Body of pancreas (tissue), 4 donors: ENCODE measurements around the gene INPP5B.
"Not testable (repeated sequence)": the region's sequence is repeated elsewhere in the genome, so short reads cannot be mapped to it uniquely, and the experiment has no call there.

Experiments used
- POLR2A ChIP-seq, 3 donors: fragments of 450-650 bp; IDR thresholded peaks; one replicate each; pipeline ENCODE4 v1.6.1; 2016; ENCODE audit warnings: antibody characterized with exemption in 3 of 3, mild to moderate bottlenecking in 2 of 3
- TF ChIP-seq, protein P1 (sequence below), 7 experiments: fragments of 450-650 bp in 4 of 7; fragments of 200-600 bp in 3 of 7; sonication (generic) in 3 of 7; IDR thresholded peaks; one replicate each; pipeline ENCODE4 v1.5.1; 2016 to 2019; ENCODE audit warnings: antibody characterized with exemption in 7 of 7

DNA sequence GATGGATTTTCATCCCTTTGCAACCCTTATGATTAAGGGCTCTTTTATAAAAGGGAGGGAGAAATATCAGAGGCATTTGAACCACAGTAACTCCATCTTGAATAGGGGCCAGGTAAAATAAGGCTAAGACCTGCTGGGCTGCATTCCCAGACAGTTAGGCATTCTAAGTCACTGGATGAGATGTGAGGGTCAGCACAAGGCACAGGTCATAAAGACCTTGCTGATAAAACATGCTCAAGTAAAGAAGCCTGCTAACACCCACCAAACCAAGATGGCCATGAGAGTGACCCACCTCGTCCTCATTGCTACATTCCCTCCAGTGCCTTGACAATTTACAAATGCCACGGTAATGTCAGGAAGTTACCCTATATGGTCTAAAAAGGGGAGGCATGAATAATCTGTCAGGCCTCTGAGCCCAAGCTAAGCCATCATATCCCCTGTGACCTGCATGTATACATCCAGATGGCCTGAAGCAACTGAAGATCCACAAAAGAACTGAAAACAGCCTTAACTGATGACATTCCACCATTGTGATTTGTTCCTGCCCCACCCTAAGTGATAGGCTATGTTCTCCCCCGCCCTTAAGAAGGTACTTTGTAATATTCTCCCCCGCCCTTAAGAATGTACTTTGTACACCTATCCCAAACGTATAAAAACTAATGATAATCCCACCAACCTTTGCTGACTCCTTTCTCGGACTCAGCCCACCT lies 39.3 kb downstream of the INPP5B start:
- TF ChIP-seq, protein P1, sequence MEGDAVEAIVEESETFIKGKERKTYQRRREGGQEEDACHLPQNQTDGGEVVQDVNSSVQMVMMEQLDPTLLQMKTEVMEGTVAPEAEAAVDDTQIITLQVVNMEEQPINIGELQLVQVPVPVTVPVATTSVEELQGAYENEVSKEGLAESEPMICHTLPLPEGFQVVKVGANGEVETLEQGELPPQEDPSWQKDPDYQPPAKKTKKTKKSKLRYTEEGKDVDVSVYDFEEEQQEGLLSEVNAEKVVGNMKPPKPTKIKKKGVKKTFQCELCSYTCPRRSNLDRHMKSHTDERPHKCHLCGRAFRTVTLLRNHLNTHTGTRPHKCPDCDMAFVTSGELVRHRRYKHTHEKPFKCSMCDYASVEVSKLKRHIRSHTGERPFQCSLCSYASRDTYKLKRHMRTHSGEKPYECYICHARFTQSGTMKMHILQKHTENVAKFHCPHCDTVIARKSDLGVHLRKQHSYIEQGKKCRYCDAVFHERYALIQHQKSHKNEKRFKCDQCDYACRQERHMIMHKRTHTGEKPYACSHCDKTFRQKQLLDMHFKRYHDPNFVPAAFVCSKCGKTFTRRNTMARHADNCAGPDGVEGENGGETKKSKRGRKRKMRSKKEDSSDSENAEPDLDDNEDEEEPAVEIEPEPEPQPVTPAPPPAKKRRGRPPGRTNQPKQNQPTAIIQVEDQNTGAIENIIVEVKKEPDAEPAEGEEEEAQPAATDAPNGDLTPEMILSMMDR (IDR thresholded peaks at IDR 0.05) = not testable (repeated sequence)
- not testable (repeated sequence) for TF ChIP-seq POLR2A (IDR thresholded peaks at IDR 0.05)
